ENCODE results near the gene KRAS.
A peak's percentile ranks its signal among the peaks of the same experiment; 100 is the strongest.

Gene KRAS

DNA sequence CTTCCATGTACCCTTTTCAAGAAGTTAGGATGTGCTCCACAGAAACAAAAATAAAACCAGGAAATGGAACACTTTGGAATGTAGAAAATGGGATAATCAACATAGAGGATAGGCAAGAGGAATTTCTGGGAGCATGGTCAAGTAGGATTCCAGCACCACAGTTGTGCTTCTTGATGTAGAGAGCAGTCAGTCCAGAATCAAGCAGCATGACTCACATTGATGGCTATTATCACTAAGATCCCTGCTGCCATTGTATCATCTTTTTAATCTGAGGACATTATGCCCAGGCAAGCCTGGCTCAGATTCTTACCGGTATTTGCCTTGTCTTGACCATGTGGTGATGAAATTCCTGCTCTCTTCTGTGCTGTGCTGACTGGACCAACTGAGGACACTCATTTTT lies 50.0 kb downstream of the KRAS start:
- Histone ChIP-seq H3K4me1 (ENCODE audit: control insufficient read depth, insufficient read depth, low read depth, low read length) (no peaks in the 10 kb centered on the region), H2BK5ac (ENCODE audit: low read depth, low read length, poor library complexity, severe bottlenecking) (no peak overlapping the region), H3K9me3 (ENCODE audit: control insufficient read depth, low read length) (no peaks in the 10 kb centered on the region), H2BK12ac (ENCODE audit: low read length in 2 of 2) (no peak overlapping the region), H4K91ac (ENCODE audit: low read length) (no peak overlapping the region), H3K4me3 (ENCODE audit: insufficient read depth in 1 of 2, low read depth in 1 of 2, low read length in 2 of 2) (no peak overlapping the region), H2AK5ac (ENCODE audit: low read length, severe bottlenecking) (no peak overlapping the region), H3K18ac (ENCODE audit: low read depth in 1 of 2, low read length in 2 of 2) (no peak overlapping the region), H3K23ac (ENCODE audit: low read length in 2 of 2) (no peak overlapping the region), H3K27ac (ENCODE audit: low read length, poor library complexity, severe bottlenecking) (peak overlapping the region; percentile 60), H3K9ac (ENCODE audit: low read length) (no peak overlapping the region), H3K79me1 (replicated peaks; ENCODE audit: low read length, poor library complexity, severe bottlenecking) (peaks cover 25% of the 10 kb centered on the region), H4K8ac (ENCODE audit: low read length) (no peak overlapping the region), H3K14ac (ENCODE audit: low read length in 2 of 2) (no peak overlapping the region), H2BK120ac (ENCODE audit: low read depth, low read length) (no peak overlapping the region), H3K36me3 (ENCODE audit: control insufficient read depth in 1 of 2, insufficient read depth in 2 of 2, low read depth in 1 of 2, low read length in 2 of 2) (peaks cover 0 to 30% of the 10 kb centered on the region in 2 experiments), H2BK15ac (ENCODE audit: low read depth, poor library complexity, severe bottlenecking) (no peak overlapping the region), H3K27me3 (ENCODE audit: control insufficient read depth in 1 of 2, insufficient read depth in 1 of 2, low read length in 2 of 2) (no peaks in the 10 kb centered on the region), H2AFZ (ENCODE audit: low read depth, low read length) (no peak overlapping the region), H3K4ac (ENCODE audit: low read depth in 1 of 2, low read length in 2 of 2) (no peak overlapping the region), H3K4me2 (ENCODE audit: low read length, poor library complexity, severe bottlenecking) (no peak overlapping the region)
- 97% methylated on average over 1 of the region's 1 CpG for WGBS
- DNase-seq: peak; percentile 24

- Histone ChIP-seq H3K4me3 (ENCODE audit: insufficient read depth in 1 of 2, low read depth in 1 of 2, low read length in 2 of 2) (no peak overlapping the region), H3K9me3 (ENCODE audit: control insufficient read depth, low read length) (no peaks in the 10 kb centered on the region), H3K23ac (ENCODE audit: low read length in 2 of 2) (no peak overlapping the region), H2AFZ (ENCODE audit: low read depth, low read length) (no peak overlapping the region), H3K9ac (ENCODE audit: low read length) (no peak overlapping the region), H2BK120ac (ENCODE audit: low read depth, low read length) (no peak overlapping the region), H2AK5ac (ENCODE audit: low read length, severe bottlenecking) (no peak overlapping the region), H3K27me3 (ENCODE audit: control insufficient read depth in 1 of 2, insufficient read depth in 1 of 2, low read length in 2 of 2) (no peaks in the 10 kb centered on the region), H3K14ac (ENCODE audit: low read length in 2 of 2) (no peak overlapping the region), H3K79me1 (replicated peaks; ENCODE audit: low read length, poor library complexity, severe bottlenecking) (peaks cover 22% of the 10 kb centered on the region), H3K4me2 (ENCODE audit: low read length, poor library complexity, severe bottlenecking) (no peak overlapping the region), H3K36me3 (ENCODE audit: control insufficient read depth in 1 of 2, insufficient read depth in 2 of 2, low read depth in 1 of 2, low read length in 2 of 2) (peaks cover 0 to 2% of the 10 kb centered on the region in 2 experiments), H4K91ac (ENCODE audit: low read length) (no peak overlapping the region), H3K27ac (ENCODE audit: low read length, poor library complexity, severe bottlenecking) (no peak overlapping the region), H3K18ac (ENCODE audit: low read depth in 1 of 2, low read length in 2 of 2) (no peak overlapping the region), H2BK15ac (ENCODE audit: low read depth, poor library complexity, severe bottlenecking) (no peak overlapping the region), H4K8ac (ENCODE audit: low read length) (no peak overlapping the region), H3K4me1 (ENCODE audit: control insufficient read depth, insufficient read depth, low read depth, low read length) (peaks cover 2% of the 10 kb centered on the region), H3K4ac (ENCODE audit: low read depth in 1 of 2, low read length in 2 of 2) (no peak overlapping the region), H2BK5ac (ENCODE audit: low read depth, low read length, poor library complexity, severe bottlenecking) (no peak overlapping the region), H2BK12ac (ENCODE audit: low read length in 2 of 2) (no peak overlapping the region)
- DNase-seq: no peak
- 94% methylated on average over 1 of the region's 2 CpGs for WGBS
These were observed 53.1 kb downstream of the KRAS start for GRCh38 chr12:25197608-25198007.

- Histone ChIP-seq H3K79me1 (replicated peaks; ENCODE audit: low read length, poor library complexity, severe bottlenecking) (peaks cover 15% of the 10 kb centered on the region), H3K18ac (ENCODE audit: low read depth in 1 of 2, low read length in 2 of 2) (peak within 1 kb of the TSS; percentile 4 to 93), H2AFZ (ENCODE audit: low read depth, low read length) (peak within 1 kb of the TSS; percentile 21), H4K8ac (ENCODE audit: low read length) (peak within 1 kb of the TSS; percentile 19), H3K9me3 (ENCODE audit: control insufficient read depth, low read length) (no peaks in the 10 kb centered on the region), H2BK120ac (ENCODE audit: low read depth, low read length) (no peak within 1 kb of the TSS), H3K23ac (ENCODE audit: low read length in 2 of 2) (no peak within 1 kb of the TSS), H2AK5ac (ENCODE audit: low read length, severe bottlenecking) (no peak within 1 kb of the TSS), H3K4ac (ENCODE audit: low read depth in 1 of 2, low read length in 2 of 2) (no peak within 1 kb of the TSS), H3K27me3 (ENCODE audit: control insufficient read depth in 1 of 2, insufficient read depth in 1 of 2, low read length in 2 of 2) (no peaks in the 10 kb centered on the region), H2BK5ac (ENCODE audit: low read depth, low read length, poor library complexity, severe bottlenecking) (no peak within 1 kb of the TSS), H2BK12ac (ENCODE audit: low read length in 2 of 2) (no peak within 1 kb of the TSS), H3K4me3 (ENCODE audit: insufficient read depth in 1 of 2, low read depth in 1 of 2, low read length in 2 of 2) (peak within 1 kb of the TSS; percentile 57 to 94), H3K4me2 (ENCODE audit: low read length, poor library complexity, severe bottlenecking) (peak within 1 kb of the TSS; percentile 84), H2BK15ac (ENCODE audit: low read depth, poor library complexity, severe bottlenecking) (peak within 1 kb of the TSS; percentile 2), H4K91ac (ENCODE audit: low read length) (no peak within 1 kb of the TSS), H3K14ac (ENCODE audit: low read length in 2 of 2) (no peak within 1 kb of the TSS), H3K9ac (ENCODE audit: low read length) (peak within 1 kb of the TSS; percentile 99), H3K36me3 (ENCODE audit: control insufficient read depth in 1 of 2, insufficient read depth in 2 of 2, low read depth in 1 of 2, low read length in 2 of 2) (no peaks in the 10 kb centered on the region), H3K27ac (ENCODE audit: low read length, poor library complexity, severe bottlenecking) (peak within 1 kb of the TSS; percentile 88), H3K4me1 (ENCODE audit: control insufficient read depth, insufficient read depth, low read depth, low read length) (peaks cover 4% of the 10 kb centered on the region)
- DNase-seq: peak; percentile 97
- WGBS: under 1% methylated on average over 53 of the region's 54 CpGs
These were observed 55.4 kb downstream of the KRAS start, which contains the start of the genes DNAI7 and ETFRF1 for GRCh38 chr12:25195056-25195971. TSS of gene DNAI7 (minus strand) at chr12:25195160. CDS start at chr12:25195078, 82 bp downstream. TSS of gene ETFRF1 (plus strand) at chr12:25195237. CDS start at chr12:25203957, 8,720 bp downstream.

DNA sequence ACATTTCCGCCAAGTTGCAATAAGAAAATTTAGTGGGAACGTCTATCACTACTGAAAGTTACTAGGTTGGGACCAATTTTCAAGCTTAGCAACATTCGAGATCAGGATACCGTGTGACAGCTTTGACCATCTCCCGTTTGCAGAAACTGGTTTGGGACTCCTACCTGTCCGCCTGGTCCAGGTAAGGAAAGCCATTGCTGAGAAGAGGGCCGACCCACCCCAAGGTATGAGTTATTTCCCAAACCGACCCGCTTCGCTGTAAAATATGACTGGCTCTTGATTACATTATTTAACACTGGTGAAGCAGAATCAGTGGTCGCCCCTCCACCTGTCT lies 56.0 kb downstream of the KRAS start:
- 23% methylated on average over 11 of the region's 11 CpGs for WGBS
- Histone ChIP-seq H2AFZ (ENCODE audit: low read depth, low read length) (no peak overlapping the region), H3K4me3 (ENCODE audit: insufficient read depth in 1 of 2, low read depth in 1 of 2, low read length in 2 of 2) (peak overlapping the region; percentile 49 to 94)

More for the DNA sequence above, 56.0 kb downstream of the KRAS start:
- no peak overlapping the region for H2BK12ac ChIP-seq (ENCODE audit: low read length in 2 of 2)
- no peak overlapping the region for H2BK120ac ChIP-seq (ENCODE audit: low read depth, low read length)
- H3K14ac ChIP-seq (ENCODE audit: low read length in 2 of 2): no peak overlapping the region
- H3K23ac ChIP-seq (ENCODE audit: low read length in 2 of 2): no peak overlapping the region
- H2BK15ac ChIP-seq (ENCODE audit: low read depth, poor library complexity, severe bottlenecking): no peak overlapping the region
- DNase-seq: no peak
- no peak overlapping the region for H2AK5ac ChIP-seq (ENCODE audit: low read length, severe bottlenecking)
- no peaks in the 10 kb centered on the region for H3K27me3 ChIP-seq (ENCODE audit: control insufficient read depth in 1 of 2, insufficient read depth in 1 of 2, low read length in 2 of 2)
- peak overlapping the region; percentile 99 for H3K9ac ChIP-seq (ENCODE audit: low read length)
- no peak overlapping the region for H3K27ac ChIP-seq (ENCODE audit: low read length, poor library complexity, severe bottlenecking)
- H3K79me1 ChIP-seq (replicated peaks; ENCODE audit: low read length, poor library complexity, severe bottlenecking): peaks cover 13% of the 10 kb centered on the region
- H3K4me2 ChIP-seq (ENCODE audit: low read length, poor library complexity, severe bottlenecking): peak overlapping the region; percentile 84
- no peak overlapping the region for H4K8ac ChIP-seq (ENCODE audit: low read length)
- peaks cover 4% of the 10 kb centered on the region for H3K4me1 ChIP-seq (ENCODE audit: control insufficient read depth, insufficient read depth, low read depth, low read length)
- no peak overlapping the region for H3K4ac ChIP-seq (ENCODE audit: low read depth in 1 of 2, low read length in 2 of 2)
- H3K9me3 ChIP-seq (ENCODE audit: control insufficient read depth, low read length): no peaks in the 10 kb centered on the region
- H4K91ac ChIP-seq (ENCODE audit: low read length): no peak overlapping the region
- H2BK5ac ChIP-seq (ENCODE audit: low read depth, low read length, poor library complexity, severe bottlenecking): no peak overlapping the region
- H3K18ac ChIP-seq (ENCODE audit: low read depth in 1 of 2, low read length in 2 of 2): no peak overlapping the region
- H3K36me3 ChIP-seq (ENCODE audit: control insufficient read depth in 1 of 2, insufficient read depth in 2 of 2, low read depth in 1 of 2, low read length in 2 of 2): no peaks in the 10 kb centered on the region
